ENCODE measurements around the gene PSMB5. TPM values are rescaled to one million over a fixed set of nuclear protein-coding genes. Genes with fewer than 3 reads are reported as not detected.

Gene PSMB5
- total and polyA plus RNA-seq, 3 donors from 2014 or later: 97.2 to 145 (median 123) TPM

- intact Hi-C loops (cut with DNase I; ENCODE audit: low total_unique reads): no loop called here
- no peaks in the 10 kb centered on the region for H3K36me3 ChIP-seq (ENCODE audit: low read depth, missing control alignments)
- TF ChIP-seq, protein P1, sequence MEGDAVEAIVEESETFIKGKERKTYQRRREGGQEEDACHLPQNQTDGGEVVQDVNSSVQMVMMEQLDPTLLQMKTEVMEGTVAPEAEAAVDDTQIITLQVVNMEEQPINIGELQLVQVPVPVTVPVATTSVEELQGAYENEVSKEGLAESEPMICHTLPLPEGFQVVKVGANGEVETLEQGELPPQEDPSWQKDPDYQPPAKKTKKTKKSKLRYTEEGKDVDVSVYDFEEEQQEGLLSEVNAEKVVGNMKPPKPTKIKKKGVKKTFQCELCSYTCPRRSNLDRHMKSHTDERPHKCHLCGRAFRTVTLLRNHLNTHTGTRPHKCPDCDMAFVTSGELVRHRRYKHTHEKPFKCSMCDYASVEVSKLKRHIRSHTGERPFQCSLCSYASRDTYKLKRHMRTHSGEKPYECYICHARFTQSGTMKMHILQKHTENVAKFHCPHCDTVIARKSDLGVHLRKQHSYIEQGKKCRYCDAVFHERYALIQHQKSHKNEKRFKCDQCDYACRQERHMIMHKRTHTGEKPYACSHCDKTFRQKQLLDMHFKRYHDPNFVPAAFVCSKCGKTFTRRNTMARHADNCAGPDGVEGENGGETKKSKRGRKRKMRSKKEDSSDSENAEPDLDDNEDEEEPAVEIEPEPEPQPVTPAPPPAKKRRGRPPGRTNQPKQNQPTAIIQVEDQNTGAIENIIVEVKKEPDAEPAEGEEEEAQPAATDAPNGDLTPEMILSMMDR (IDR thresholded peaks at IDR 0.05): no peak
- no peak for TF ChIP-seq POLR2A (IDR thresholded peaks at IDR 0.05)
- H3K4me3 ChIP-seq: no peak overlapping the region
- WGBS, 2 donors: 81 to 82% methylated on average over 8 of the region's 8 CpGs
- no peaks in the 10 kb centered on the region for H3K9me3 ChIP-seq
- H3K4me1 ChIP-seq: no peaks in the 10 kb centered on the region
- no peak overlapping the region for H3K27ac ChIP-seq
- no peaks in the 10 kb centered on the region for H3K27me3 ChIP-seq
- no peak for DNase-seq
These were observed 10.1 kb upstream of the PSMB5 start for GRCh38 chr14:23044840-23045239.

- Histone ChIP-seq H3K4me3 (no peak overlapping the region), H3K36me3 (ENCODE audit: low read depth, missing control alignments) (no peaks in the 10 kb centered on the region), H3K4me1 (no peaks in the 10 kb centered on the region), H3K27ac (no peak overlapping the region), H3K27me3 (no peaks in the 10 kb centered on the region), H3K9me3 (no peaks in the 10 kb centered on the region)
- intact Hi-C loops (cut with DNase I; ENCODE audit: low total_unique reads): no loop called here
- WGBS, 2 donors: 64 to 71% methylated on average over 3 of the region's 3 CpGs
- TF ChIP-seq POLR2A (IDR thresholded peaks at IDR 0.05): no peak
- TF ChIP-seq, protein P1 (IDR thresholded peaks at IDR 0.05): no peak
- DNase-seq: no peak
These were observed 9.1 kb upstream of the PSMB5 start for GRCh38 chr14:23043754-23044153.

- no peaks in the 10 kb centered on the region for H3K4me1 ChIP-seq
- intact Hi-C loops (cut with DNase I; ENCODE audit: low total_unique reads): no loop called here
- 84 to 94% methylated on average over 6 of the region's 6 CpGs for WGBS, 2 donors
- DNase-seq: no peak
- no peaks in the 10 kb centered on the region for H3K9me3 ChIP-seq
- no peaks in the 10 kb centered on the region for H3K27me3 ChIP-seq
- H3K27ac ChIP-seq: no peak overlapping the region
- no peak overlapping the region for H3K4me3 ChIP-seq
- TF ChIP-seq, protein P1 (IDR thresholded peaks at IDR 0.05): no peak
- no peak for TF ChIP-seq POLR2A (IDR thresholded peaks at IDR 0.05)
- no peaks in the 10 kb centered on the region for H3K36me3 ChIP-seq (ENCODE audit: low read depth, missing control alignments)
These were observed 8.4 kb upstream of the PSMB5 start for GRCh38 chr14:23043145-23043544.

DNA sequence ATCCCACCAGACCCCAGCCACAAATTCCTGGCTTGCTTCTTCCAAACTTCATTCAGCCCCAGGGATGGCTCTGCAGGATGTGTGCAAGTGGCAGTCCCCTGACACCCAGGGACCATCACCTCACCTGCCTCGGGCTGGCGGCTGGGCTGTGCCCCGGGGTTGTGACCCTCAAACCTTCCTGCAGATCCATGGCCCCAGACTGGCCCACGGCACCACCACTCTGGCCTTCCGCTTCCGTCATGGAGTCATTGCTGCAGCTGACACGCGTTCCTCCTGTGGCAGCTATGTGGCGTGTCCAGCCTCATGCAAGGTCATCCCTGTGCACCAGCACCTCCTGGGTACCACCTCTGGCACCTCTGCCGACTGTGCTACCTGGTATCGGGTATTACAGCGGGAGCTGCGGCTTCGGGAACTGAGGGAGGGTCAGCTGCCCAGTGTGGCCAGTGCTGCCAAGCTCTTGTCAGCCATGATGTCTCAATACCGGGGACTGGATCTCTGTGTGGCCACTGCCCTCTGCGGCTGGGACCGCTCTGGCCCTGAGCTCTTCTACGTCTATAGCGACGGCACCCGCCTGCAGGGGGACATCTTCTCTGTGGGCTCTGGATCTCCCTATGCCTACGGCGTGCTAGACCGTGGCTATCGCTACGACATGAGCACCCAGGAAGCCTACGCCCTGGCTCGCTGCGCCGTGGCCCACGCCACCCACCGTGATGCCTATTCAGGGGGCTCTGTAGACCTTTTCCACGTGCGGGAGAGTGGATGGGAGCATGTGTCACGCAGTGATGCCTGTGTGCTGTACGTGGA is 7.7 kb upstream of the PSMB5 start, which contains the start of gene PSMB11:
TSS of gene PSMB11 (plus strand) at position 51 of the 804 bp plus-strand sequence. CDS start at position 65, 14 bp downstream.
- WGBS, 2 donors: 96% methylated on average over 31 to 36 of the region's 36 CpGs

More for the DNA sequence above, 7.7 kb upstream of the PSMB5 start, which contains the start of gene PSMB11:
- Histone ChIP-seq H3K27ac (no peak within 1 kb of the TSS), H3K4me1 (no peaks in the 10 kb centered on the region), H3K4me3 (no peak within 1 kb of the TSS), H3K9me3 (no peaks in the 10 kb centered on the region), H3K27me3 (no peaks in the 10 kb centered on the region), H3K36me3 (ENCODE audit: low read depth, missing control alignments) (no peaks in the 10 kb centered on the region)
- DNase-seq: no peak
- TF ChIP-seq POLR2A (IDR thresholded peaks at IDR 0.05): no peak
- TF ChIP-seq, protein P1 (IDR thresholded peaks at IDR 0.05): no peak
- intact Hi-C loops (cut with DNase I; ENCODE audit: low total_unique reads): no loop called here
